ENCODE results near the gene MARCHF6. TPM values are rescaled to one million over a fixed set of nuclear protein-coding genes. Genes with fewer than 3 reads are reported as not detected.

Gene MARCHF6
- total and polyA plus RNA-seq, 9 of the 15 experiments (the other 6 are each of a cell fraction or from before 2014, with no cell fraction given), result 74.1 to 456 (median 116) TPM

DNA sequence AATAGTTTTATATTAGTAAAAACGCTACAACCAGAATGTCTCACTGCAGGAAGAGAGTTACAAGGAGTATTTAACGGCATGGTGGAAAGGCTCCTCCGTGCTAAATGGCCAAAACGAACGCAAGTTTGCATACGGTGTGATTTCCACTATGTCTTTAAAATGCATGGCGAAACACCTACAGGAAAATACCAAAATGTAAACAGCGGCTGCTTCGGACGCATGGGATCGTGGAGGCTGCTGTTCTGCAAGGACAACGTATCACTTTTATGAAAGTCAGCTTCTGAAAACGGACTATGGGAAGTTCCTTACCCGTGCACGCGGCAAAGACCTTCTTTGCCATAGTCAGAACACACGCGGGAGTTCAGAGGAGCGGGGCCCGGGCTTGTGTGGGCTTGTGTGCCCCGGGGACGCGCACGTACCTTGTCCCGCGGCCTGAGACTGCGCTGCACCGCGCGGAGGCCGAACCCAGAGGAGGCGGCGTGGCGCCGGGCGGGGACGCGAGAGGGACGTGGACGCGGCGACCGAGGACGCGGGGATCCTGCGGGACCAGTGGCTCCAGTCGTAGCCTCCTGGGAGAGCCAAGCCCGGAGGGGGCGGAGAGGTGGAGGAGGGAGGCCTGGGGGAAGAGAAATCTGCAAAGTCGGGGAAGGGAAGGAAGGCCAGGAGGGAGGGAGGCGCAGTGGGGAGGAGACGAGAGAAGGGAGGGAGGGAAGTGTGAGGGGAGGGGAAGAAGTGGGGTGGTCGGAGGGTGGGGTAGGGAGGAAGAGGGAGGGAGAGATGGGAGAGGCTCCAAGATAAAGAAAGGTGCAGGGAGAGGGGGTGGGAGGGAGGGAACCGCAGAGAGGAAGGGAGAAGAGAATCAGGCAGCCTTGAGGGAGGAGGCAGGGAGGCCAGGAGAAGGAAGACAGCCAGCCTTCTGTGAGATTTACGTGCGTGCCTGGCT is 46.0 kb upstream of the MARCHF6 start, which contains the start of gene CMBL (continued):
- TF ChIP-seq, protein P1, sequence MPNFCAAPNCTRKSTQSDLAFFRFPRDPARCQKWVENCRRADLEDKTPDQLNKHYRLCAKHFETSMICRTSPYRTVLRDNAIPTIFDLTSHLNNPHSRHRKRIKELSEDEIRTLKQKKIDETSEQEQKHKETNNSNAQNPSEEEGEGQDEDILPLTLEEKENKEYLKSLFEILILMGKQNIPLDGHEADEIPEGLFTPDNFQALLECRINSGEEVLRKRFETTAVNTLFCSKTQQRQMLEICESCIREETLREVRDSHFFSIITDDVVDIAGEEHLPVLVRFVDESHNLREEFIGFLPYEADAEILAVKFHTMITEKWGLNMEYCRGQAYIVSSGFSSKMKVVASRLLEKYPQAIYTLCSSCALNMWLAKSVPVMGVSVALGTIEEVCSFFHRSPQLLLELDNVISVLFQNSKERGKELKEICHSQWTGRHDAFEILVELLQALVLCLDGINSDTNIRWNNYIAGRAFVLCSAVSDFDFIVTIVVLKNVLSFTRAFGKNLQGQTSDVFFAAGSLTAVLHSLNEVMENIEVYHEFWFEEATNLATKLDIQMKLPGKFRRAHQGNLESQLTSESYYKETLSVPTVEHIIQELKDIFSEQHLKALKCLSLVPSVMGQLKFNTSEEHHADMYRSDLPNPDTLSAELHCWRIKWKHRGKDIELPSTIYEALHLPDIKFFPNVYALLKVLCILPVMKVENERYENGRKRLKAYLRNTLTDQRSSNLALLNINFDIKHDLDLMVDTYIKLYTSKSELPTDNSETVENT (CRISPR knock-in tag; IDR thresholded peaks at IDR 0.05), result peak; percentile 87
- TF ChIP-seq, protein P2, sequence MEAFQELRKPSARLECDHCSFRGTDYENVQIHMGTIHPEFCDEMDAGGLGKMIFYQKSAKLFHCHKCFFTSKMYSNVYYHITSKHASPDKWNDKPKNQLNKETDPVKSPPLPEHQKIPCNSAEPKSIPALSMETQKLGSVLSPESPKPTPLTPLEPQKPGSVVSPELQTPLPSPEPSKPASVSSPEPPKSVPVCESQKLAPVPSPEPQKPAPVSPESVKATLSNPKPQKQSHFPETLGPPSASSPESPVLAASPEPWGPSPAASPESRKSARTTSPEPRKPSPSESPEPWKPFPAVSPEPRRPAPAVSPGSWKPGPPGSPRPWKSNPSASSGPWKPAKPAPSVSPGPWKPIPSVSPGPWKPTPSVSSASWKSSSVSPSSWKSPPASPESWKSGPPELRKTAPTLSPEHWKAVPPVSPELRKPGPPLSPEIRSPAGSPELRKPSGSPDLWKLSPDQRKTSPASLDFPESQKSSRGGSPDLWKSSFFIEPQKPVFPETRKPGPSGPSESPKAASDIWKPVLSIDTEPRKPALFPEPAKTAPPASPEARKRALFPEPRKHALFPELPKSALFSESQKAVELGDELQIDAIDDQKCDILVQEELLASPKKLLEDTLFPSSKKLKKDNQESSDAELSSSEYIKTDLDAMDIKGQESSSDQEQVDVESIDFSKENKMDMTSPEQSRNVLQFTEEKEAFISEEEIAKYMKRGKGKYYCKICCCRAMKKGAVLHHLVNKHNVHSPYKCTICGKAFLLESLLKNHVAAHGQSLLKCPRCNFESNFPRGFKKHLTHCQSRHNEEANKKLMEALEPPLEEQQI (IDR thresholded peaks at IDR 0.05), result peak; percentile 62
- TF ChIP-seq MCM3 (IDR thresholded peaks at IDR 0.05), result no peak
- no peak for TF ChIP-seq SRSF9 (IDR thresholded peaks at IDR 0.05; ENCODE audit: borderline replicate concordance, low read depth, low read length)
- no peak for TF ChIP-seq ZNF561 (CRISPR knock-in tag; conservative IDR thresholded peaks at IDR 0.05)
- TF ChIP-seq ARID2 (IDR thresholded peaks at IDR 0.05), result peak; percentile 62; the same call in 1 of the 2 replicates
- TF ChIP-seq LARP7 (IDR thresholded peaks at IDR 0.05), result peak; percentile 91
- TF ChIP-seq CTCF (IDR thresholded peaks at IDR 0.05 in 2 of 3, conservative IDR thresholded peaks at IDR 0.05 in 1 of 3; ENCODE audit: insufficient read depth in 2 of 3, low read depth in 1 of 3, low read length in 3 of 3), result 0 out of 6 replicates have a peak, but pooled peaks of 1 of the 3 experiments have one; percentile 1
- peak; percentile 93 for TF ChIP-seq RBFOX2 (IDR thresholded peaks at IDR 0.05; ENCODE audit: low read depth, low read length)
- TF ChIP-seq, protein P3, sequence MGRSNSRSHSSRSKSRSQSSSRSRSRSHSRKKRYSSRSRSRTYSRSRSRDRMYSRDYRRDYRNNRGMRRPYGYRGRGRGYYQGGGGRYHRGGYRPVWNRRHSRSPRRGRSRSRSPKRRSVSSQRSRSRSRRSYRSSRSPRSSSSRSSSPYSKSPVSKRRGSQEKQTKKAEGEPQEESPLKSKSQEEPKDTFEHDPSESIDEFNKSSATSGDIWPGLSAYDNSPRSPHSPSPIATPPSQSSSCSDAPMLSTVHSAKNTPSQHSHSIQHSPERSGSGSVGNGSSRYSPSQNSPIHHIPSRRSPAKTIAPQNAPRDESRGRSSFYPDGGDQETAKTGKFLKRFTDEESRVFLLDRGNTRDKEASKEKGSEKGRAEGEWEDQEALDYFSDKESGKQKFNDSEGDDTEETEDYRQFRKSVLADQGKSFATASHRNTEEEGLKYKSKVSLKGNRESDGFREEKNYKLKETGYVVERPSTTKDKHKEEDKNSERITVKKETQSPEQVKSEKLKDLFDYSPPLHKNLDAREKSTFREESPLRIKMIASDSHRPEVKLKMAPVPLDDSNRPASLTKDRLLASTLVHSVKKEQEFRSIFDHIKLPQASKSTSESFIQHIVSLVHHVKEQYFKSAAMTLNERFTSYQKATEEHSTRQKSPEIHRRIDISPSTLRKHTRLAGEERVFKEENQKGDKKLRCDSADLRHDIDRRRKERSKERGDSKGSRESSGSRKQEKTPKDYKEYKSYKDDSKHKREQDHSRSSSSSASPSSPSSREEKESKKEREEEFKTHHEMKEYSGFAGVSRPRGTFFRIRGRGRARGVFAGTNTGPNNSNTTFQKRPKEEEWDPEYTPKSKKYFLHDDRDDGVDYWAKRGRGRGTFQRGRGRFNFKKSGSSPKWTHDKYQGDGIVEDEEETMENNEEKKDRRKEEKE (IDR thresholded peaks at IDR 0.05; ENCODE audit: borderline replicate concordance in 1 of 2, control insufficient read depth in 1 of 2, low read depth in 2 of 2, low read length in 1 of 2), result no peak
- TF ChIP-seq NR1H2 (CRISPR knock-in tag; IDR thresholded peaks at IDR 0.05), result no peak
